GM13977 (cell line): ENCODE data around the gene RHOBTB1.

Experiments used
- DNase-seq: peaks from one replicate; pipeline ENCODE4 v3.0.0; 2012; ENCODE audit warnings: low spot score
- in situ Hi-C: fragments of 300-500 bp; cut with MboI; formaldehyde crosslinking; loops from one replicate; pipeline ENCODE4 v1.12.0; 2022; ENCODE audit warnings: low sequenced_read_pairs, low pct_unique_long_range_greater_than_20kb, mixed read lengths, inconsistent platforms; ENCODE audit not compliant: unreplicated experiment
- TF ChIP-seq, protein P1 (sequence below): IDR thresholded peaks from 2 replicates; pipeline ENCODE4 v1.5.1; 2012; ENCODE audit warnings: mild to moderate bottlenecking, control low read depth; ENCODE audit not compliant: insufficient read depth; ENCODE audit errors: extremely low read depth, missing control alignments

RHOBTB1 gene

DNA sequence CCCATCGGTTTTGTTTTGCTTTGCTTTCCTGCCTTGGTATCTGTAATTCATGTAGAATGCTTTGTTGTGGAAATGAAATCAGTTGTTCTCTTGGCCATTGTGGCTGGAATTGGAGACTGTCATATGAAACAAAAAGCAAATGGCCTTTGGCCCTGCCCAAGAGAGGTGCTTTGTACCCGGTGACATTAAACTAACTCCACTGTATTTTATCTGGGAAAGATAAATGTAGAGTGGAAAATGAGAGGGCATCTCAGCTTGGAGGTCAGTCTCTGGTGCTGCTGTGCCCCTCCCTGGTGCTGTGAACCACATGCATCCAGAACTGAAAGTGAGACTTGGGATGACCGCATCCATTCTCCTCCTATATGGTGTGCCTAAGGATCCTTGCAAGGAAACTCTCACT lies 90.3 kb downstream of the RHOBTB1 start:
- in situ Hi-C loops, result no loop called here
- TF ChIP-seq, protein P1, sequence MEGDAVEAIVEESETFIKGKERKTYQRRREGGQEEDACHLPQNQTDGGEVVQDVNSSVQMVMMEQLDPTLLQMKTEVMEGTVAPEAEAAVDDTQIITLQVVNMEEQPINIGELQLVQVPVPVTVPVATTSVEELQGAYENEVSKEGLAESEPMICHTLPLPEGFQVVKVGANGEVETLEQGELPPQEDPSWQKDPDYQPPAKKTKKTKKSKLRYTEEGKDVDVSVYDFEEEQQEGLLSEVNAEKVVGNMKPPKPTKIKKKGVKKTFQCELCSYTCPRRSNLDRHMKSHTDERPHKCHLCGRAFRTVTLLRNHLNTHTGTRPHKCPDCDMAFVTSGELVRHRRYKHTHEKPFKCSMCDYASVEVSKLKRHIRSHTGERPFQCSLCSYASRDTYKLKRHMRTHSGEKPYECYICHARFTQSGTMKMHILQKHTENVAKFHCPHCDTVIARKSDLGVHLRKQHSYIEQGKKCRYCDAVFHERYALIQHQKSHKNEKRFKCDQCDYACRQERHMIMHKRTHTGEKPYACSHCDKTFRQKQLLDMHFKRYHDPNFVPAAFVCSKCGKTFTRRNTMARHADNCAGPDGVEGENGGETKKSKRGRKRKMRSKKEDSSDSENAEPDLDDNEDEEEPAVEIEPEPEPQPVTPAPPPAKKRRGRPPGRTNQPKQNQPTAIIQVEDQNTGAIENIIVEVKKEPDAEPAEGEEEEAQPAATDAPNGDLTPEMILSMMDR, result no peak
- no peak for DNase-seq

DNA sequence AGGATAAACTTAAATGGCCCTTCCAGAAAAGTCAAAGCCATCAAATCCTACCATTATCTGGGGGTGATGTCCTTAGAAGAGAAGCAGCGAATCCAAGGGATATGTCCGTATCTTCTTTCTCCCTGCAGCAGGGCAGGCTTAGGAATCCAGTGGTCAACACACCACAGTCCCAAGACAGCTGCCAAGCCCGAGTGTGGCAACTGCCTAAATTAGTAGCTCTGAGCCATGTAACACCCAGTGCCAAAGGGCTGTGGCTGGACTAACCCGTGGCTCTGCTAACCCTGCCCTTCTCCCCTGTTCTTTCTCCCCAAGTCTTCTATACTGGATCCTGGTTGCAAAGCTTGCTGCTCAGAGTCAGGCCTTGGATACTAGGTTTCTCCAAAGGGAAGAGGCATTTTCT lies 90.9 kb downstream of the RHOBTB1 start:
- in situ Hi-C loops, result no loop called here
- no peak for DNase-seq
- TF ChIP-seq, protein P1, result no peak

DNA sequence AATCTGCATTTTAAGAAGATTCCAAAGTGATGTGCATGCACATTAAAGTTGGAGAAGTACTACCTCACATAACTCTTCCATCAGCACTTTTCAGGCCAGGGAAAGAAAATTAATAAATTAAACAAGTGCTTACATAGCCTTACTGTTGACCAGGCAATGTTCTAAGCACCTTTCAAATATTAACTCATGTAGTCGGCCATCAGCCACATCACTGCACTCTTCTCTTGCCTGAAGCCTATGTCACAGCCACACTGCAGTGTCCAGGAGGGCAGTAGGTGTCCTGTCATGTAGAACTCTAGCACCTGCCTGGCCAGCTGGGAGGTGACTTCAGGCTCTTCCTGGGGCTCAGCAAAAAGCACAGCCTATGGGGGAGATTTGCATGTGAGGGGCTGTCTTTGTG lies 94.2 kb downstream of the RHOBTB1 start:
- TF ChIP-seq, protein P1, result no peak
- DNase-seq, result no peak
- in situ Hi-C loops, result no loop called here

DNA sequence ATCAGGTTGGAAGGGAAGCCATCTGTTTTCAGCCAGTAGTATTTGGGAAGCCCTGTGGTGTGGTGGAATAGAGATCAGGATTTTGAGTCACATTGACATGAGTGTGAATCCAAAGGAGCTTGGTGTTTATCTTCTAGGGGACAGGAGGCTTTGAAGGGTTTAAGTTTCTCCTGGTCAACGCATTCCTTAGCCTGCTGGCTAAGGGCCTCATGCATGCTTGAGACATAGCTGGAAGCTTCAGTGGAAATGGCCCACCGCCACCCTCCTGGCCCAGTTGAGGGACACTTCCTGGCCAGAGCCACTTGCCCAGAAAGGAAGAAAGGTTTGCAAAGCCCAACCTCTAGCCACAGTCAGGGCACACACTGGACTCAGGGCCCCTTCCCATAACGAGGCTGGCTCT lies 94.8 kb downstream of the RHOBTB1 start:
- in situ Hi-C loops, result no loop called here
- TF ChIP-seq, protein P1, result no peak

DNA sequence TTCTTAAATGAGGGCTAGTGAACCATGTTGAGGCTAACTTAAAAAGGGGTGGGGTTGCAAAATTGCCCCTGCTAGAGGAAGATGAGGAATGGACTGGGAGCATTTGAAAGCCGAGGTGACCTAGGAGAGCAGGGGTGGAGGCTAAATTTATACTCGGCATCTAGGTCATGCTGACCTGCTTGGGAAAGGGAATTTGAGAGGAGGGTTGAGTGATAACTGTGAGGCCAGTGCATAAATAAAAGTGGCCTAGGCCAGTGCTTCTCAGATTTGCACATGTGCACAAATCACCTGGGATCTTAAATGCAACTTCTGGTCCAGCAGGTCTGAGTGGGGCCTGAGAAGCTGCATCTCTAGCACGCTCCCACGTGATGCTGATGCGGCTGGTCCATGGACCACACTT lies 95.3 kb downstream of the RHOBTB1 start:
- in situ Hi-C loops, result no loop called here
- no peak for DNase-seq
- TF ChIP-seq, protein P1, result no peak

More for the DNA sequence above, 94.8 kb downstream of the RHOBTB1 start:
- no peak for DNase-seq

DNA sequence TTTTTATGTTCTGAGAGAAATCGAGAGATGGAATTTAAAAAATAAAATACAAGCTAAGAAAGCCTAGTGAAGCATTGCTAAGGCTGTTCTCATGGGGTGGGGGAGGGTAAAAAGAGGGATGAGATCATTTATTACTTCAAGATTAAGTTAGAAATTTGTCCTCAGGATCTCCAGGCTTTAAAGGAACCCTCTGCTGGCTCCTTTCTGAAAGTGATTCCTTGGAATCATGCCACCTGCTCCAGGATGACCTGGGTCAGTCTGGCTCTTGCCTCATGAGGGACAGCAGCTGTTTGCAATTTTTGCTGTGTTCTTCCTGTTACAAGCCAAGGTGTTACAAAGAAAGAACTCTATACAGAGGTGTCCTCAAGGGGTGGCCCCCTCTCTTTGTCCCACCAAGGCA lies 95.9 kb downstream of the RHOBTB1 start:
- in situ Hi-C loops, result no loop called here
- TF ChIP-seq, protein P1, result no peak
- no peak for DNase-seq

DNA sequence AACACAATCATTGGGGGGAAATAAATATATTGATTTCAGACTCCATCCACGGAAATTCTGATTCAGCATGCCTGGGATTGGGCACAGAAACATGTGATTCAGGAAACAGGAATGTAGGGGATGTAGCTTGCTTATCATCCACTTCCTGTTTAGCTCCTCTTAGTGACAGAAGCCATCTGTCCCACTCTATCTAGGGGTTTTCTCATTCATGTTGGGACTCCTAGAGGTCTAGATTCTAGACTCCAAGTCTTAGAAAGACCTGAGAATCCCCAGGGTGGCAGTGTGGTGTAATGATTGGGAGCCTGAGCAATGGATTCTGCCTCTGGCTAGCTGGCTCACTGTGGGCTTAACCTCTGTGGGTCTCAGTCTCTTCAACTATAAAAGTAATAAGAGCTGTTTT lies 97.8 kb downstream of the RHOBTB1 start:
- in situ Hi-C loops, result no loop called here
- no peak for DNase-seq
- TF ChIP-seq, protein P1, result no peak
